Vagina (tissue), 2 donors: ENCODE data around the gene NPHS2. TPM values are rescaled to one million over a fixed set of nuclear protein-coding genes. Genes with fewer than 3 reads are reported as not detected.

Experiments used
- DNase-seq, 2 donors: peaks; one replicate each; pipeline ENCODE4 v3.0.0-alpha.2; 2017; ENCODE audit errors: extremely low spot score in 2 of 2
- H3K27ac ChIP-seq: fragments of 200-600 bp; sonication (generic); one replicate; pipeline ENCODE4 v1.5.1; 2019
- H3K27me3 ChIP-seq: fragments of 200-600 bp; sonication (generic); one replicate; pipeline ENCODE4 v1.5.1; 2019
- H3K36me3 ChIP-seq, 2 donors: fragments of 200-600 bp; sonication (generic); one replicate each; pipeline ENCODE4 v1.5.1; 2017 to 2019
- H3K4me1 ChIP-seq: fragments of 200-600 bp; sonication (generic); one replicate; pipeline ENCODE4 v1.5.1; 2019
- H3K4me3 ChIP-seq, 2 donors: fragments of 200-600 bp; sonication (generic); 1 replicate in 1 of 2; 2 replicates in 1 of 2; pipeline ENCODE4 v1.5.1; 2016 to 2019
- H3K9me3 ChIP-seq: fragments of 200-600 bp; sonication (generic); one replicate; pipeline ENCODE4 v1.5.1; 2019
- POLR2A ChIP-seq, 2 donors: fragments of 450-650 bp; IDR thresholded peaks; one replicate each; pipeline ENCODE4 v1.6.1; 2017; ENCODE audit warnings: antibody characterized with exemption in 2 of 2, mild to moderate bottlenecking in 2 of 2, moderate library complexity in 2 of 2
- POLR2AphosphoS5 ChIP-seq, 2 donors: sonication (generic); formaldehyde crosslinking; IDR thresholded peaks; one replicate each; pipeline ENCODE4 v1.9.0; 2017; ENCODE audit warnings: antibody characterized with exemption in 2 of 2, mild to moderate bottlenecking in 2 of 2, low read depth in 1 of 2; ENCODE audit not compliant: insufficient read depth in 1 of 2
- intact Hi-C: fragments of 100-400 bp; cut with DNase I; formaldehyde crosslinking; loops from one replicate; pipeline ENCODE4 v1.15.1; 2023
- total RNA-seq: library from RNA; depleted of rRNA; stranded (reverse); fragments of >200 nt; gene quantifications from one replicate; pipeline ENCODE4 v1.2.3, GENCODE V29; 2016
- TF ChIP-seq, protein P1 (sequence below), 3 experiments: fragments of 450-650 bp in 2 of 3; fragments of 200-600 bp in 1 of 3; sonication (generic) in 1 of 3; IDR thresholded peaks; one replicate each; pipeline ENCODE4 v1.5.1; 2017 to 2019; ENCODE audit warnings: antibody characterized with exemption in 3 of 3, mild to moderate bottlenecking in 2 of 3, moderate library complexity in 2 of 3

Gene NPHS2
- total RNA-seq: not detected

DNA sequence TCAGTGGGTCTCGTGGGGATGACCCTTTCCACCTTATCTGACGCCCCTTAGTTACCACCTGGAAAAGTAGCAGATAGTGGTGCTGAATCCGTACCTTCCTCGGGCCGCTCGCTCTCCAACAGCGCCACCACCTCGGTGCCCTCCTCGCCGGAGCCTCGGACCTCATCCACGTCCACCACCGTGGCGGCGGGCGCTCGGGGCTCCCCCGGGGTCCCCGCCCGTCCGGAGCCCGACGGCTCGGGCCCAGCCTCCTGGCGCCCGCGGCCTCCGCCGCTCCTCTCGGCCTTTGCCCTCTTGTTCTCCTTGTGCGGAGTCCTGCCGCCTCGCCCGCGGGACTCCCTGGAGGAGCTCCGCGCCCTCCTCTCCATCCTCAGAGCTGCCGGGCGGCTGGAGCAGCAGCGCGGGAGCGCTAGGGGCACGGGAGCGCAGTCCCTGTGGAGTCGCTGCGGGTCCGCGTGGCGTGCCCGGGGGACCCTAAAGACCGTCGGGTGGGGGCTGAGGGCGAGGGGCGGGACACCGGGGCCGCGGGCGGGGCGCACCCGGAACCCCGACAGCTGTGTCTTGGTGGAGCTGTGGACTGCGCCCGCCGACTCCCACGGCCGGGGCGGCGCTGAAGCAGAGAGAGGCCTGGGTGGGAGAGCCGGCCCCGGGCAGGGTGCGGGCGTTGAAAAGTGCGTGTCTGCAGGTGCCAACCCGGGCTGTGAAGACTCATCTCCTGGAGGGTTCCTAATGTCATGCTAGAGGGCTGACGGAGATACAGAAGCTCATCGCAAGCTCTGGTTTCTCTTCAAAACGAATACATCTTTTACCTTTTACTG, at the start of gene NPHS2:
Gene NPHS2, minus strand, starts transcription at position 452 of the 818 bp plus-strand sequence. Its CDS starts 84 bp downstream, at position 368.
- DNase-seq: no peak
- no peak within 1 kb of the TSS for H3K27ac ChIP-seq
- H3K9me3 ChIP-seq: no peaks in the 10 kb centered on the region
- no peaks in the 10 kb centered on the region for H3K27me3 ChIP-seq
- no peaks in the 10 kb centered on the region for H3K4me1 ChIP-seq
- TF ChIP-seq, protein P1, sequence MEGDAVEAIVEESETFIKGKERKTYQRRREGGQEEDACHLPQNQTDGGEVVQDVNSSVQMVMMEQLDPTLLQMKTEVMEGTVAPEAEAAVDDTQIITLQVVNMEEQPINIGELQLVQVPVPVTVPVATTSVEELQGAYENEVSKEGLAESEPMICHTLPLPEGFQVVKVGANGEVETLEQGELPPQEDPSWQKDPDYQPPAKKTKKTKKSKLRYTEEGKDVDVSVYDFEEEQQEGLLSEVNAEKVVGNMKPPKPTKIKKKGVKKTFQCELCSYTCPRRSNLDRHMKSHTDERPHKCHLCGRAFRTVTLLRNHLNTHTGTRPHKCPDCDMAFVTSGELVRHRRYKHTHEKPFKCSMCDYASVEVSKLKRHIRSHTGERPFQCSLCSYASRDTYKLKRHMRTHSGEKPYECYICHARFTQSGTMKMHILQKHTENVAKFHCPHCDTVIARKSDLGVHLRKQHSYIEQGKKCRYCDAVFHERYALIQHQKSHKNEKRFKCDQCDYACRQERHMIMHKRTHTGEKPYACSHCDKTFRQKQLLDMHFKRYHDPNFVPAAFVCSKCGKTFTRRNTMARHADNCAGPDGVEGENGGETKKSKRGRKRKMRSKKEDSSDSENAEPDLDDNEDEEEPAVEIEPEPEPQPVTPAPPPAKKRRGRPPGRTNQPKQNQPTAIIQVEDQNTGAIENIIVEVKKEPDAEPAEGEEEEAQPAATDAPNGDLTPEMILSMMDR (IDR thresholded peaks at IDR 0.05): no peak
- TF ChIP-seq POLR2AphosphoS5 (IDR thresholded peaks at IDR 0.05; ENCODE audit: insufficient read depth in 1 of 2, low read depth in 1 of 2) (no peak), POLR2A (IDR thresholded peaks at IDR 0.05) (no peak)
- H3K4me3 ChIP-seq: no peak within 1 kb of the TSS
- intact Hi-C loops: no loop called here
- H3K36me3 ChIP-seq: no peaks in the 10 kb centered on the region

DNA sequence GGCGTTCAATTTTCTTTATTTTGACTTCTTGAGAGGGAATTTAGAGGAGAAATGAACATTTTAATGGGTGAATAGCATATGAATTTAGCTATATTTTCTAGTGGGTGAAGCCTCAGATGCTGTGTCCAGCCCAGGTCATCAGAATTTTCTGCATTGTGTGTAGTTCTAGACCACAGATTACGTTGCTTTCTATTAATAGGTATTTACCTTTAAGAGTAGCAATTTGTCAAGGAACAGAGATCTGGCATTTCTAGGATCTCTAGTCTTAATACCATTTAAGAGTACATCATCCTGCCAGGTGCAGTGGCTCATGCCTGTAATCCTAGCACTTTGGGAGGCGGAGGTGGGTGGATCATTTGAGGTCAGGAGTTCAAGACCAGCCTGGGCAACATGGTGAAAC, 36.6 kb upstream of the NPHS2 start:
- H3K36me3 ChIP-seq: no peaks in the 10 kb centered on the region
- TF ChIP-seq POLR2AphosphoS5 (IDR thresholded peaks at IDR 0.05; ENCODE audit: insufficient read depth in 1 of 2, low read depth in 1 of 2) (no peak), POLR2A (IDR thresholded peaks at IDR 0.05) (no peak)
- TF ChIP-seq, protein P1 (IDR thresholded peaks at IDR 0.05): no peak
- H3K27me3 ChIP-seq: no peaks in the 10 kb centered on the region
- no peak overlapping the region for H3K4me3 ChIP-seq
- no peak overlapping the region for H3K27ac ChIP-seq
- intact Hi-C loops: no loop called here
- H3K4me1 ChIP-seq: no peaks in the 10 kb centered on the region
- H3K9me3 ChIP-seq: no peaks in the 10 kb centered on the region
- no peak for DNase-seq

DNA sequence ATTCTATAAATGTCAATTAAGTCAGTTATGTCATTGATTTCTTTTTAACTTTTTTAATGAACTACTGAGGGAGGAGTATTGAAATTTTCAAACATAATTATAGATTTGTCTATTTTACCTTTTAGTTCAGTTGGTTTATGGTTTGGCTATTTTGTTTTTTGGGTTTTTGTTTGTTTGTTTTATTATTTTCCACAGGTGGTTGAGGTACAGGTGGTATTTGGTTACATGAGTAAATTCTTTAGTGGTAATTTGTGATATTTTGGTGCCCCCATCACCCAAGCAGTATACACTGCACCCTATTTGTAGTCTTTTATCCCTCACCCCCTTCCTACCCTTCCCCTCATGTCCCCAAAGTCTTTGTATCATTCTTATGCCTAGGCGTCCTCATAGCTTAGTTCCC, 25.3 kb upstream of the NPHS2 start:
- DNase-seq: no peak
- no peaks in the 10 kb centered on the region for H3K4me1 ChIP-seq
- intact Hi-C loops: no loop called here
- no peak overlapping the region for H3K4me3 ChIP-seq
- no peak overlapping the region for H3K27ac ChIP-seq
- H3K9me3 ChIP-seq: no peaks in the 10 kb centered on the region
- no peaks in the 10 kb centered on the region for H3K27me3 ChIP-seq
- no peaks in the 10 kb centered on the region for H3K36me3 ChIP-seq
- TF ChIP-seq POLR2A (IDR thresholded peaks at IDR 0.05) (no peak), POLR2AphosphoS5 (IDR thresholded peaks at IDR 0.05; ENCODE audit: insufficient read depth in 1 of 2, low read depth in 1 of 2) (no peak)
- TF ChIP-seq, protein P1 (IDR thresholded peaks at IDR 0.05): no peak

DNA sequence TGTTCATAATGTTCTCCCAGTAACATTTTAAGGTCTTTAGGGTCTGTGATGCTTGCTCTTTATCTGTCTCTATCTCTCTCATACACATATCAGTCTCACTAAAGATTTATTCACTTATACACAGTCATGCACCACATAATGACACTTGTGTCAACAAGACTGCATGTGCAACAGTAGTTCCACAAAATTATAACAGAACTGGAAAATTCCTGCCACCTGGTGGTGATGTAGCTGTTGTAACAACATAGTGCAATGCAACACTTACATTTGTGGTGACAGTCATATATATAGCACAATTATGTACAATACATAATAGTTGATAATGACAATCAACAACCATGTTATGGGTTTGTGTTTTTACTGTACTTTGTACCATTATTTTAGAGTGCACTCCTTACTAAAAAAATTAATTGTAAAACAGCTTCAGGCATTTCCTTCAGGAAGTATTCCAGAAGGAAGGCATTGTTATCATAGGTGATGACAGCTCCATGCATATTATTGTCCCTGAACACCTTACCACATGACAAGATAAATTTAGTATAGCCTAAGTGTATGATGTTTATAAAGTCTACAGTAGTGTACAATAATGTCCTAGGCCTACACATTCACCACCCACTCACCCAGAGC, 24.0 kb upstream of the NPHS2 start:
- Histone ChIP-seq H3K9me3 (no peaks in the 10 kb centered on the region), H3K27me3 (no peaks in the 10 kb centered on the region), H3K4me1 (no peaks in the 10 kb centered on the region), H3K36me3 (no peaks in the 10 kb centered on the region), H3K27ac (no peak overlapping the region), H3K4me3 (no peak overlapping the region)
- intact Hi-C loops: no loop called here
- TF ChIP-seq, protein P1 (IDR thresholded peaks at IDR 0.05): no peak
- TF ChIP-seq POLR2A (IDR thresholded peaks at IDR 0.05) (no peak), POLR2AphosphoS5 (IDR thresholded peaks at IDR 0.05; ENCODE audit: insufficient read depth in 1 of 2, low read depth in 1 of 2) (no peak)
- no peak for DNase-seq

DNA sequence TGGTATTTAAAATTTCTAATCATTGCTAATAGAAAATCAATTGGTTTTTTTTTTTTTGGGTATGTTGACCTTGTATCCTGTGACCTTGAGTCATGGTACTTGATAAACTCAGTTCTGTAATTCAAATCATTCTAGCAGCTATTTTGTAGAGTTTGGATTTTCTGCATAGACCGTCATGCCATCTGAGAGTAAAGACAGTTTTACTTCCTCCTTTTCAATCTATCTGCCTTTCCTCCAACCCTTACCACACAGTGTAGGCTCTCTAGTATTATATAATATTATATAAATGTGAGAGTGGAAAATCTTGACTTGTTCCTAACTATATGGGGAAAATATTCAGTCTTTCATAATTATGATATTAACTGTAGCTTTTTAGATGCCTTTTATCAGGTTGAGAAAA, 22.9 kb upstream of the NPHS2 start:
- no peak for DNase-seq
- intact Hi-C loops: no loop called here
- H3K4me3 ChIP-seq: no peak overlapping the region

More for the DNA sequence above, 22.9 kb upstream of the NPHS2 start:
- no peaks in the 10 kb centered on the region for H3K9me3 ChIP-seq
- no peaks in the 10 kb centered on the region for H3K4me1 ChIP-seq
- no peak overlapping the region for H3K27ac ChIP-seq
- H3K36me3 ChIP-seq: no peaks in the 10 kb centered on the region
- TF ChIP-seq, protein P1 (IDR thresholded peaks at IDR 0.05): no peak
- TF ChIP-seq POLR2A (IDR thresholded peaks at IDR 0.05) (no peak), POLR2AphosphoS5 (IDR thresholded peaks at IDR 0.05; ENCODE audit: insufficient read depth in 1 of 2, low read depth in 1 of 2) (no peak)
- no peaks in the 10 kb centered on the region for H3K27me3 ChIP-seq
